Measurements from ENCODE around the gene SLC8A3. TPM values are rescaled to one million over a fixed set of nuclear protein-coding genes. Genes with fewer than 3 reads are reported as not detected.

The SLC8A3 gene
- total and polyA plus RNA-seq, 2 donors (not counting 3 experiments of a cell fraction or from before 2014, with no cell fraction given): not detected

DNA sequence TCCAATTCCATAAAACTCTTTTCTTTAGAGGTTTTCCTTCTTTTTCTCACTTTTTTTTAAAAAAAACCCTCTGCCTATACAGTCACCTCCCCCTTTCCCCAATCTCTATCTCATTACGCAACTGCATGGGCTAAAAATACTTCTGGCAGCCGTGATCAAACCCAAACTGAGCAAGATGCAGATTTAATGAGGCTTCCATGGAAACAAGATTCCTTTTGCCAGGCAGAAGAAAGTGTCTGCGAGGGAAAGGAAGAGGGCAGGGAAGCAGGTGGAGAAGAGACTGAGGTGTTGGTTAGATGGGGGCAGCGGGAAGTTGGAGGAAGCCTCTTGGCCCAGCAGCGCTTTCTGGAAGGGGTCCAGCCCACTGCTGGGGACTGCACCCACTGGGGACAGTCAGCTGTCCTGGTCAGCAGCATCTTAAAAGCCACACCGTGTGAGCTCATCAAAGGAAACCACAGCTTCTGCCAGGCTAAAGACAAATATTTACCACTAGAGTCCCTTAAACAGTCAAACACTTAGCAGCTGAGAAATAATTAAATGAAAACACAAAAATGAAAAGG, 90.4 kb downstream of the SLC8A3 start:
- Histone ChIP-seq H4K20me1 (replicated peaks; ENCODE audit: control insufficient read depth, extremely low read depth, insufficient read depth, low read length) (no peaks in the 10 kb centered on the region), H3K9ac (replicated peaks; ENCODE audit: extremely low read depth, insufficient read depth, low read length) (no peak overlapping the region), H3K9me1 (replicated peaks; ENCODE audit: control insufficient read depth, extremely low read depth, insufficient read depth, low read length) (no peaks in the 10 kb centered on the region), H3K9me3 (replicated peaks; ENCODE audit: control insufficient read depth, insufficient read depth, low read length) (no peaks in the 10 kb centered on the region), H2AFZ (ENCODE audit: low read depth, low read length) (no peak overlapping the region), H3K27ac (ENCODE audit: insufficient read depth, low read depth, low read length) (no peak overlapping the region), H3K27me3 (ENCODE audit: control insufficient read depth in 2 of 2, insufficient read depth in 2 of 2, low read length in 2 of 2) (peaks cover 0 to 6% of the 10 kb centered on the region in 2 experiments), H3K4me2 (ENCODE audit: insufficient read depth, low read length) (no peak overlapping the region), H3K36me3 (ENCODE audit: control insufficient read depth in 2 of 2, extremely low read depth in 1 of 2, insufficient read depth in 2 of 2, low read length in 2 of 2) (no peaks in the 10 kb centered on the region), H3K4me3 (replicated peaks in 1 of 3; ENCODE audit: insufficient read depth in 1 of 3, low read depth in 1 of 3, low read length in 3 of 3) (no peak overlapping the region), H3K4me1 (ENCODE audit: control insufficient read depth, extremely low read depth, insufficient read depth, low read length) (no peaks in the 10 kb centered on the region), H3K79me2 (ENCODE audit: control insufficient read depth, insufficient read depth, low read length) (no peaks in the 10 kb centered on the region)
- DNase-seq (ENCODE audit: low read depth, low spot score) (no peak), FAIRE-seq (no peak)
- dilution Hi-C loops (cut with MboI; ENCODE audit: extremely low pct_ligation_motif_present, low sequenced_read_pairs) (no loop called here), intact Hi-C loops (cut with micrococcal nuclease) (no loop called here)
- ChIA-PET CTCF (interaction anchor here (1.5 kb wide), 1 partner anchor 11 kb away, joined by 7 read pairs; no protein-coding TSS in a partner anchor), POLR2A (no interaction called here)
- BruUV-seq (replicated peaks): no TSS peak
- TF ChIP-seq POLR2A (IDR thresholded peaks at IDR 0.05; ENCODE audit: low read depth, low read length) (no peak), EZH2 (IDR thresholded peaks at IDR 0.05; ENCODE audit: borderline replicate concordance, low read depth, low read length, severe bottlenecking) (no peak), MYC (IDR thresholded peaks at IDR 0.05; ENCODE audit: low read depth, low read length) (no peak), JUN (IDR thresholded peaks at IDR 0.05; ENCODE audit: borderline replicate concordance, insufficient read depth, insufficient read length, low read depth) (no peak), FOS (IDR thresholded peaks at IDR 0.05; ENCODE audit: borderline replicate concordance, insufficient read depth, low read length) (no peak), GATA2 (IDR thresholded peaks at IDR 0.05; ENCODE audit: insufficient read depth, insufficient read length, low read depth, low read length) (no peak), POLR2AphosphoS5 (IDR thresholded peaks at IDR 0.05; ENCODE audit: insufficient read depth, low read depth, low read length) (no peak)
- TF ChIP-seq, protein P1, sequence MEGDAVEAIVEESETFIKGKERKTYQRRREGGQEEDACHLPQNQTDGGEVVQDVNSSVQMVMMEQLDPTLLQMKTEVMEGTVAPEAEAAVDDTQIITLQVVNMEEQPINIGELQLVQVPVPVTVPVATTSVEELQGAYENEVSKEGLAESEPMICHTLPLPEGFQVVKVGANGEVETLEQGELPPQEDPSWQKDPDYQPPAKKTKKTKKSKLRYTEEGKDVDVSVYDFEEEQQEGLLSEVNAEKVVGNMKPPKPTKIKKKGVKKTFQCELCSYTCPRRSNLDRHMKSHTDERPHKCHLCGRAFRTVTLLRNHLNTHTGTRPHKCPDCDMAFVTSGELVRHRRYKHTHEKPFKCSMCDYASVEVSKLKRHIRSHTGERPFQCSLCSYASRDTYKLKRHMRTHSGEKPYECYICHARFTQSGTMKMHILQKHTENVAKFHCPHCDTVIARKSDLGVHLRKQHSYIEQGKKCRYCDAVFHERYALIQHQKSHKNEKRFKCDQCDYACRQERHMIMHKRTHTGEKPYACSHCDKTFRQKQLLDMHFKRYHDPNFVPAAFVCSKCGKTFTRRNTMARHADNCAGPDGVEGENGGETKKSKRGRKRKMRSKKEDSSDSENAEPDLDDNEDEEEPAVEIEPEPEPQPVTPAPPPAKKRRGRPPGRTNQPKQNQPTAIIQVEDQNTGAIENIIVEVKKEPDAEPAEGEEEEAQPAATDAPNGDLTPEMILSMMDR (IDR thresholded peaks at IDR 0.05; ENCODE audit: extremely low read depth in 1 of 2, insufficient read depth in 1 of 2, low read depth in 1 of 2, low read length in 2 of 2): no peak
- TF ChIP-seq, protein P2, sequence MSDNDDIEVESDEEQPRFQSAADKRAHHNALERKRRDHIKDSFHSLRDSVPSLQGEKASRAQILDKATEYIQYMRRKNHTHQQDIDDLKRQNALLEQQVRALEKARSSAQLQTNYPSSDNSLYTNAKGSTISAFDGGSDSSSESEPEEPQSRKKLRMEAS (IDR thresholded peaks at IDR 0.05; ENCODE audit: insufficient read depth, insufficient read length): no peak

Data from endothelial cell of umbilical vein (primary cell).